MCF 10A (cell line): ENCODE data around the gene RFC2. TPM values are rescaled to one million over a fixed set of nuclear protein-coding genes. Genes with fewer than 3 reads are reported as not detected.
"Not testable (repeated sequence)": the region's sequence is repeated elsewhere in the genome, so short reads cannot be mapped to it uniquely, and the experiment has no call there.

ENCODE experiments used
- BruUV-seq: library from RNA; stranded (reverse); fragments of 400-500 nt; replicated peaks from 2 replicates; lab custom pipeline; 2021; lab: Mats Ljungman, UMichigan
- CTCF ChIA-PET: fragments of 300-600 bp; sonication (Branson Sonifier 250); formaldehyde crosslinking; extraction: SDS; loops from one replicate; lab custom pipeline; 2021; ENCODE audit warnings: antibody characterized with exemption, inconsistent platforms; lab: Yijun Ruan, JAX
- POLR2A ChIA-PET: fragments of 300-600, 350-650 bp; sonication (Branson Sonifier 250); formaldehyde crosslinking; extraction: SDS; loops from one replicate; lab custom pipeline; 2020; ENCODE audit warnings: antibody characterized with exemption, inconsistent platforms; lab: Yijun Ruan, JAX
- DNase-seq: peaks from one replicate; pipeline ENCODE4 v3.0.0-alpha.2; 2018; ENCODE audit not compliant: unreplicated experiment
- H3K27ac Mint-ChIP-seq: one replicate; pipeline ENCODE4 v1.8.0; 2022; ENCODE audit warnings: mild to moderate bottlenecking, low read depth, mixed read lengths; ENCODE audit not compliant: unreplicated experiment
- H3K27me3 Mint-ChIP-seq: one replicate; pipeline ENCODE4 v1.8.0; 2022; ENCODE audit warnings: mixed read lengths; ENCODE audit not compliant: insufficient read depth, unreplicated experiment
- H3K36me3 Mint-ChIP-seq: one replicate; pipeline ENCODE4 v1.8.0; 2022; ENCODE audit warnings: mild to moderate bottlenecking, moderate library complexity, mixed read lengths; ENCODE audit not compliant: insufficient read depth, unreplicated experiment
- H3K4me1 Mint-ChIP-seq: one replicate; pipeline ENCODE4 v1.8.0; 2022; ENCODE audit warnings: mixed read lengths; ENCODE audit not compliant: insufficient read depth, unreplicated experiment
- H3K4me3 Mint-ChIP-seq: one replicate; pipeline ENCODE4 v1.8.0; 2022; ENCODE audit warnings: mild to moderate bottlenecking, moderate library complexity, mixed read lengths; ENCODE audit not compliant: unreplicated experiment
- H3K9me3 Mint-ChIP-seq: one replicate; pipeline ENCODE4 v1.8.0; 2022; ENCODE audit warnings: mixed read lengths; ENCODE audit not compliant: unreplicated experiment
- intact Hi-C: fragments of 100-400 bp; cut with micrococcal nuclease; formaldehyde crosslinking; loops from 2 replicates; pipeline ENCODE4 v1.14.1; 2022
- total RNA-seq: library from RNA; stranded (reverse); gene quantifications from 2 replicates; pipeline ENCODE4 v1.2.3, GENCODE V29; 2022
- TF ChIP-seq, protein P1 (sequence below): fragments of 200-600 bp; IDR thresholded peaks from one replicate; pipeline ENCODE4 v1.8.0; 2022; ENCODE audit warnings: antibody characterized with exemption, mild to moderate bottlenecking; ENCODE audit not compliant: unreplicated experiment

Gene RFC2
- total RNA-seq, 1 experiment from 2014 or later = 35.0 TPM

DNA sequence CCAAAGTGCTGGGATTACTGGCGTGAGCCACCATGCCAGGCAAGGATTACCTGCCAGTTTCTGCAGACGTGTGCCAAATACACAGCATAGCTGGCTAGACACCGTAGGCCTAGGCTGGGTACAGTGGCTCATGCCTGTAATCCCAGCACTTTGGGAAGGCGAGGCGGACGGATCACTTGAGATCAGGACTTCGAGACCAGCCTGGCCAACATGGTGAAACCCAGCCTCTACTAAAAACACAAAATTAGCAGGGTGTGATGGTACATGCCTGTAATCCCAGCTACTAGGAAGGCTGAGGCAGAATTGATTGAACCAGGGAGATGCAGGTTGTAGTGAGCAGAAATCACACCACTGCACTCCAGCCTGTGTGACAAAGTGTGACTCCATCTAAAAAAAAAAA is 868 bp downstream of the RFC2 start:
- Mint-ChIP-seq H3K4me3 (peak overlapping the region; percentile 97), H3K4me1 (no peaks in the 10 kb centered on the region), H3K27ac (no peak overlapping the region), H3K27me3 (no peaks in the 10 kb centered on the region), H3K9me3 (no peaks in the 10 kb centered on the region), H3K36me3 (peaks cover 44% of the 10 kb centered on the region)
- ChIA-PET CTCF (interaction anchor here (0.5 to 4.7 kb wide), 7 partner anchors 16 to 329 kb away, joined by 3 to 24 read pairs (median 4); no protein-coding TSS in a partner anchor), POLR2A (interaction anchor here (0.6 to 1.4 kb wide), 5 partner anchors 12 to 463 kb away, joined by 3 to 4 read pairs (median 3); partner anchors contain the start of gene EIF4H)
- intact Hi-C loops = loop anchor here (5.0 kb wide), 1 partner anchor 139 kb away; no protein-coding TSS in a partner anchor
- BruUV-seq = no TSS peak
- no peak for DNase-seq
- TF ChIP-seq, protein P1, sequence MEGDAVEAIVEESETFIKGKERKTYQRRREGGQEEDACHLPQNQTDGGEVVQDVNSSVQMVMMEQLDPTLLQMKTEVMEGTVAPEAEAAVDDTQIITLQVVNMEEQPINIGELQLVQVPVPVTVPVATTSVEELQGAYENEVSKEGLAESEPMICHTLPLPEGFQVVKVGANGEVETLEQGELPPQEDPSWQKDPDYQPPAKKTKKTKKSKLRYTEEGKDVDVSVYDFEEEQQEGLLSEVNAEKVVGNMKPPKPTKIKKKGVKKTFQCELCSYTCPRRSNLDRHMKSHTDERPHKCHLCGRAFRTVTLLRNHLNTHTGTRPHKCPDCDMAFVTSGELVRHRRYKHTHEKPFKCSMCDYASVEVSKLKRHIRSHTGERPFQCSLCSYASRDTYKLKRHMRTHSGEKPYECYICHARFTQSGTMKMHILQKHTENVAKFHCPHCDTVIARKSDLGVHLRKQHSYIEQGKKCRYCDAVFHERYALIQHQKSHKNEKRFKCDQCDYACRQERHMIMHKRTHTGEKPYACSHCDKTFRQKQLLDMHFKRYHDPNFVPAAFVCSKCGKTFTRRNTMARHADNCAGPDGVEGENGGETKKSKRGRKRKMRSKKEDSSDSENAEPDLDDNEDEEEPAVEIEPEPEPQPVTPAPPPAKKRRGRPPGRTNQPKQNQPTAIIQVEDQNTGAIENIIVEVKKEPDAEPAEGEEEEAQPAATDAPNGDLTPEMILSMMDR = no peak

DNA sequence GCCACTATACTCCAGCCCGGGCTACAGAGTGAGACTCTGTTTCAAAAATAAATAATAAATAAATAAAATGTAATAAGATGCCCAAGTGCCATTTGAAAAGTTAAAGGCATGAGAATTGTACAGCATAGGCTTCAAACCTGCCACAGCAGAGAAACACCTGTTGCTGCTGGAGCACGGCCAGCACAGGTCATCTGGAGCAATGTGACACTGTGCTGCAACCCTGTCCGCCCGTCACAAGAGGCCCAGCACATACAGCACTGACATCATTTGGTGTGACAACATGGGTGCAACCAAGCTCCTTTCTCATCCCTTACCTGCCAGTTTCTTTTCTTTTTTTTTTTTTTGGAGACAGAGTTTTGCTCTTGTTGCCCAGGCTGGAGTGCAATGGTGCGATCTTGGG is 1.3 kb downstream of the RFC2 start:
- POLR2A ChIA-PET = interaction anchor here (0.6 to 0.8 kb wide), 4 partner anchors 13 to 464 kb away, joined by 3 to 4 read pairs (median 3); no protein-coding TSS in a partner anchor
- Mint-ChIP-seq H3K4me3 (peak overlapping the region; percentile 97), H3K4me1 (no peaks in the 10 kb centered on the region), H3K9me3 (no peaks in the 10 kb centered on the region), H3K36me3 (peaks cover 48% of the 10 kb centered on the region), H3K27ac (no peak overlapping the region), H3K27me3 (no peaks in the 10 kb centered on the region)
- CTCF ChIA-PET = interaction anchor here (0.6 to 4.7 kb wide), 5 partner anchors 47 to 457 kb away, joined by 3 to 24 read pairs (median 5); no protein-coding TSS in a partner anchor
- no TSS peak for BruUV-seq
- DNase-seq = no peak
- TF ChIP-seq, protein P1 = no peak
- intact Hi-C loops = loop anchor here (5.0 kb wide), 1 partner anchor 139 kb away; no protein-coding TSS in a partner anchor

DNA sequence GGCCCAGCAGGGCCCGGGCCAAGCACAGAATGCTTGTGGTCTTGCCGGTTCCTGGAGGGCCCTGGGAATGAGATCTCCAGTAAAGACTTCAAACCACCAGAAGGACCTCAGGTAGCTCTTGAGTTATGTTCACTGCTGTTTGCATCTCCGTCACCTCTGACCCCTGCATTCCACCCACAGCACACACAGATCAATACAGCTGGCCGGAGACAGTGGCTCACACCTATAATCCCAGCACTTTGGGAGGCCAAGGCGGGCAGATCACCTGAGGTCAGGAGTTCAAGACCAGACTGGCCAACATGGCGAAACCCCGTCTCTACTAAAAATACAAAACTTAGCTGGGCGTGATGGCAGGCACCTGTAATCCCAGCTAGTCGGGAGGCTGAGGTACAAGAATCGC is 5.1 kb downstream of the RFC2 start:
- DNase-seq = not testable (repeated sequence)

DNA sequence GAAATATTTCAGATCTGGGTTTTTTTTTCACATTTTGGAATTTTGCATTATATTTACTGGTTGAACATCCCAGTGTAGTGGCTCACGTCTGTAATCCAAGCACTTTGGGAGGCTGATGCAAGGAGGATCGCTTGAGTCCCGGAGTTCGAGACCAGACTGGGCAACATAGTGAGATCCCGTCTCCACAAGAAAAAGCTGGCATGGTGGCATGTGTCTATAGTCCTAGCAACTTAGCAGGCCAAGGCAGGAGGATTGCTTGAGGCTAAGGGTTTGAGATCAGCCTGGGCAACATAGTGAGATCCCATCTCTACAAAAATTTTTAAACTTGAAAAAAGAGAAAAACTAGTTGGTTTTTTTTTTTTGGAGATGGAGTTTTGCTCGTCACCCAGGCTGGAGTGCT is 6.0 kb downstream of the RFC2 start:
- H3K27me3 Mint-ChIP-seq = no peaks in the 10 kb centered on the region
- intact Hi-C loops = no loop called here
- DNase-seq = no peak
- POLR2A ChIA-PET = no interaction called here
- no peaks in the 10 kb centered on the region for H3K4me1 Mint-ChIP-seq
- no TSS peak for BruUV-seq
- H3K27ac Mint-ChIP-seq = no peak overlapping the region
- peaks cover 84% of the 10 kb centered on the region for H3K36me3 Mint-ChIP-seq
- no peaks in the 10 kb centered on the region for H3K9me3 Mint-ChIP-seq
- TF ChIP-seq, protein P1 = no peak
- CTCF ChIA-PET = no interaction called here
- no peak overlapping the region for H3K4me3 Mint-ChIP-seq

More for the DNA sequence above, 5.1 kb downstream of the RFC2 start:
- H3K4me1 Mint-ChIP-seq, POLR2A ChIA-PET, H3K4me3 Mint-ChIP-seq, H3K9me3 Mint-ChIP-seq, BruUV-seq, intact Hi-C loops, H3K27me3 Mint-ChIP-seq, H3K27ac Mint-ChIP-seq: not testable (repeated sequence)
- CTCF ChIA-PET = interaction anchor here (0.6 to 4.7 kb wide), 3 partner anchors 43 to 906 kb away, joined by 3 to 24 read pairs (median 4); no protein-coding TSS in a partner anchor
- peaks cover 82% of the 10 kb centered on the region for H3K36me3 Mint-ChIP-seq
